ENCODE measurements around the gene PRPH2. TPM values are rescaled to one million over a fixed set of nuclear protein-coding genes. Genes with fewer than 3 reads are reported as not detected.

The PRPH2 gene, protein sequence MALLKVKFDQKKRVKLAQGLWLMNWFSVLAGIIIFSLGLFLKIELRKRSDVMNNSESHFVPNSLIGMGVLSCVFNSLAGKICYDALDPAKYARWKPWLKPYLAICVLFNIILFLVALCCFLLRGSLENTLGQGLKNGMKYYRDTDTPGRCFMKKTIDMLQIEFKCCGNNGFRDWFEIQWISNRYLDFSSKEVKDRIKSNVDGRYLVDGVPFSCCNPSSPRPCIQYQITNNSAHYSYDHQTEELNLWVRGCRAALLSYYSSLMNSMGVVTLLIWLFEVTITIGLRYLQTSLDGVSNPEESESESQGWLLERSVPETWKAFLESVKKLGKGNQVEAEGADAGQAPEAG
- 1 to 10 TPM; 1.8 to 6.9 (median 3.4) TPM for polyA plus RNA-seq (ENCODE audit: insufficient read length in 4 of 4)

DNA sequence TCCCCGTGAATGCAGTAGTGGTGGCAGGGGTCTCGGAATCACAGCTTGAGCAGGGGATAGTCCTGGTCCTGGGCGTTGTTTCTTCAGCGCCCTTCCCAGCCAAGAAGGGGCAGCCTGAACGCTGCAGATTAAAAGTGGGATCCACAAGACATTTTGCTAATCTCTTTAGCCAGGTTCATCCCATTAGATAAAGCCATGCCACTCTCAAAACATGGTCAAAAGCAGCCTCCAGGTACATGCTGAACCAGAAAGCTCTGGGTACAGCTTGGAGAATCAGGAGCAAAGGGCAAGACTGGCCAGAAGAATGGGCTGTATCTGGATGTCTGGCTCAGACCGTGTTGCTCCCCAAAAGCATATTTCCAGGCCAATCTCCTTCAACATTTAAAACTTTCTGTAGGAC is at the start of gene PRPH2:
PRPH2 (minus strand) TSS at position 101 of the 400 bp plus-strand sequence. CDS start 263 bp downstream, outside the sequence.
- DNase-seq (ENCODE audit: low read depth in 4 of 4, low spot score in 3 of 4): no peak

DNA sequence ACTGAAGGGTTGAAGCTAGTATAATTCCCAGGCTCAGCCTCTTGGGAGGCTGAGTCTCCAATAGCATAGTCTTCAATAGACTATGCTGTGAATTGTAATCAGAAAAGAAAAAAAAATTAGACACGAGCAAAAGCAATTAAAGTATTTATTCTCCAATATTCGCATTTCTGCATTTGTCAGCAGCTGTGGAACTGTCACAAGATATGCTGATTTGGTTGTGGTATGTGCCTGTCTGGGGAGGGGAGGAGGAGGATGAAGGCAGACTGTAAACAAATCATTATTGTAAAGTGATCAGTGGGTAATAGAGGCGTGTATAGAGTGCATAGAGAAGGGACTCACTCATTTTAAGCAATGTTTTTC is 49.3 kb upstream of the PRPH2 start:
- DNase-seq (ENCODE audit: low read depth in 4 of 4, low spot score in 3 of 4): no peak

DNA sequence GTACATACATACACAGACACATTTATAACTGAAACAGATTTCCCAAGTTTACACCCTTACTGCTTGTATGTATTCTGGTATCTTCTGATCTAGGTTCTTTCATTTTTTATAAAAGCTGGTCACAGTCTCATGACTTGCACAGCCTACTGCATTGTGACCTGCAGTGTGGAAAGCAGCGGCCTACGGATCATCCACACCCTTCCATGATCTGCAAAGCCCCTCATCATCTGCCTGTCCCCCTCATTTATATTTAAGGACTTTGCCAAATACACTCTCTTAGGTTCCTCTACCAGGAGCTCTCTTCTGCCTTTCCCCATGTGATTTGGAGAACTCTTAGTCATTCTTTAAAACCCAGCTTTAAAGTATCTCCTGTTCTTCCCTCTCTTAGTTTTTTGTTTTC is 47.4 kb upstream of the PRPH2 start:
- DNase-seq (ENCODE audit: low read depth in 4 of 4, low spot score in 3 of 4): no peak

DNA sequence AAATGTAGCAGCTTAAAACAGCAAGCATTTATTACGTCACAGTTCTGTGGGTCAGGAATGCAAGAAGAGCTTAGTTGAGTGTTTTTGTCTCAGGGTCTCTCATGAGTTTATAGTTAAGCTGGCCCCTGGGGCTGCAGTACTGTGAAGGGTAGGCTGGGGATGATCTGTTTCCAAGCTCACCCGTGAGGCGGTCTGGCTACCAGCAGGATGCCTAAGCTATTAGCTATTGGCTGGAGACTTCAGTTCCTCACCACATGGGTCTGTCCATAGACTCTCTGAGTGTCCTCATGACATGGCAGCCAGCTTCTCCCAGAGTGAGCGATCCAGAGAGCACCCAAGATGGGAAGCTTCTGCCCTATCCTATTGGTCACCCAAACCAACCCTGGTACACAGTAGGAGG is 46.7 kb upstream of the PRPH2 start:
- DNase-seq (ENCODE audit: low read depth in 4 of 4, low spot score in 3 of 4): no peak

DNA sequence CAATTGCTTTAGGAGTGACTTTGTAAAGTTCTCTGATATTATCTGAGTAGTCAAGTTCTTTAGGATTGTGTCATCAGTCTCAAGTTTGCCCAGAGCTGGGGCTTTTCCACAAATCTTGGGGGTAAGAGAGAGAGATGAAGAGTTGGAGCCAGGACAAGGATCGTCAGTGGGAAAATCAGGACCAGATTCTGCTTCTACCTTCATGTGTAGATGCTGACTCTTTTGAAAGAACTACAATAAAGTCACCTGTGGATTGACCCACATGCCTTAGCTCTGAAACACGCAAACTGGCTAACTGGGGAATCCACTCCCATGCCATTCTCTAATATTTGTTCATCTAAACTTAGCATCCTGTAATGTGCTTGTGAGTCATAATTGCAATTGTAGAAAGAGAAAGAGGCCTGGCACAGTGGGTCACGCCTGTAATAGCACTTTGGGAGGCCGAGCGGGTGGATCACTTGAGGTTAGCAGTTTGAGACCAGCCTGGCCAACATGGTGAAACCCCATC is 43.8 kb upstream of the PRPH2 start:
- DNase-seq (ENCODE audit: low read depth in 4 of 4, low spot score in 3 of 4): no peak

DNA sequence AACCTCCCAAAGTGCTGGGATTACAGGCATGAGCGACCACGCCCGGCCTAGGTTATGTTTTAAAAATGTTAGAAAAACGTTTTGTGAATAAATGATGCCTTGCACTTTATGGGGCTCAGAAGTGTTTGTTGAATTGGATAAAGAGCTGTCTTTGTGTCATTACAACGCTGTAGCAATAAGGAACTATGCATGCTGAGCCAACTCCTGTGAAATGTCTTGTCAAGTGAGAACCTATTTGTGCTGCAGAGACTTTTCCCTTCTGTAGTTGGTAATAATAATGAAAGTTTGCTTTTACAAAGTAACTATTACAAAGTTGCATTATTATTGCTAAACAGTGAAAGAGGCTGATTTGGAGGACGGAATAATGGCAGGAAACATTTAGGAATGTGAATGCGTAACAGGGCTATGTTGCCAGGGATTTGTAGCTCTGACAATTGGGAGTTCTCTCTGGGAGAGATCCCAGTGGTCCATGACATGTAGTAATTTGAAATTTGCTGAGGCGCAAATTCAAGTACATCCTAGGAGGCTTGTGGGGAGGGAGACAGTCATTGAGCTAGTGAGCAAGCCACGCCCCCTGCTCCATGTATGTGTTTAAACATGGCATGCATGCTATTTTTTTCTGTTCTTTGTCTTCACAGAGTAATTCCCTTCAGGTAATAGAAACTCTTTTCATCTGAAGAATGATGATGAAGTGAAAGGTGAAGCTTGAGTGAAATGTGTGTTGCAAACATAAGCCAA is 42.7 kb upstream of the PRPH2 start:
- DNase-seq (ENCODE audit: low read depth in 4 of 4, low spot score in 3 of 4): no peak

DNA sequence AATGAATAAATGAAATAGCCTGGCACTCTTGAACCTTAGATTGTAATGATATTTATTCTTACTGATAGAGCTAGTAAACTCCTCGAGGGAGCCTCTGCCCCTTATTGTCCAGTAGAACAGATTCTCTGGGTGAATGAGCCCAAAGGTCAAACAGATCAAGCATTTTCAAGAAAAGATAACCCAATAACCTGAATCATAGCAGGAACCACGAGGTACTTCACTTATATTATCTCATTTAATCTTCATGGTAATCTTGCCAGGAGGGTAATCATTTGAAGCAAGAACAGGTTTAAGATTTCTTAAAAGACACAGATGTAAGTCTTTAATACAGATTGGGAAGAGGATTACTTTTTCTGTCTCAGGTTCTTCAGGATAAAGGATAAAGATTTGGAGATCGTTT is 40.6 kb upstream of the PRPH2 start:
- no peak for DNase-seq (ENCODE audit: low read depth in 4 of 4, low spot score in 3 of 4)

DNA sequence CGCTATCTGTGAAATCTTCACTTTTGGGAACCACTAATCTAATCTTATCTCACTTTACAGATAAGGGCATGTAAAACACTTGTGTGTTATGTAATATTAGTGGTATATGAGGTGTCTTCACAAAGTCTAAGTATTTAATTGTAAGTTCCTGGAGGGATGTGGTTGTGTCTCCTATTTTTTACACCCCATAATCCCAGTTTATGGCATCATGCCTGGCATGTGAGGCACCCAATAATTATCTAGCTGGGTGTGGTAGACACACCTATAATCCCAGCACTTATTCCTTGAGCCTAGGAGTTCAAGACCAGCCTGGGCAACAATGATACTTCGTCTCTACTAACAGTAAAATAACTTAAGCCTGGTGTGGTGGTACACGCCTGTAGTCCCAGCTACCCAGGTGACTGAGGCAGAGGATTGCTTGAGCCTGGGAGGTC is 40.0 kb upstream of the PRPH2 start:
- DNase-seq (ENCODE audit: low read depth in 4 of 4, low spot score in 3 of 4): no peak

DNA sequence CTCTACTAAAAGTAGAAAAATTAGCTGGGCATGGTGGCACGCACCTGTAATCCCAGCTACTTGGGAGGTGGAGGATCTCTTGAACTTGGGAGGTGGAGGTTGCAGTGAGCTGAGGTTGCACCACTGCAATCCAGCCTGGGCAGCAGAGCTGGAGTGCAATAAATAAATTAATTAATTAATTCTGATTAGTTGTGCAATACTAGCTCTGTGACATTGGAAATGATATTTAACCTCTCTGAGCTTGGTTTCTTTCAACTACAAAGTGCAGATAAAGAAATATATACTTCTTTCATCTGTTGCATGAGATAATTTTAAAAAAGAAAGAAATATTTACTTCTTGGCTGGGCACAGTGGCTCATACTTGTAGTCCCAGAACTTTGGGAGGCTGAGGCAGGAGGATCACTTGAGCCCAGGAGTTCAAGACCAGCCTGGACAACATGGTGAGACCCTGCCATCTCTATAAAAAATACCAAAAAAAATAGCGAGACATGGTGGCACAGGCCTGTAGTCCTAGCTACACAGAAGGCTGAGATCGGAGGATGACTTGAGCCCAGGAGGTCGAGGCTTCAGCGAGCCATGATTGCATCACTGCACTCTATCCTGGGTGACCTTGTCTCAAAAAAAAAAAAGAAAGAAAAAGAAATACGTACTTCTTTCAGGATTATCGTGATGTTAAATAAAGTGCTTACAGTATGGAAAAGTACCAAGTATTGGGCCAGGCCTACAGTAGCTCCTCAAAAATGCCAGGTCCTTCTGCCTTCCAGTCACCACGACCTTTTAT is 39.1 kb upstream of the PRPH2 start:
- DNase-seq (ENCODE audit: low read depth in 4 of 4, low spot score in 3 of 4): no peak

DNA sequence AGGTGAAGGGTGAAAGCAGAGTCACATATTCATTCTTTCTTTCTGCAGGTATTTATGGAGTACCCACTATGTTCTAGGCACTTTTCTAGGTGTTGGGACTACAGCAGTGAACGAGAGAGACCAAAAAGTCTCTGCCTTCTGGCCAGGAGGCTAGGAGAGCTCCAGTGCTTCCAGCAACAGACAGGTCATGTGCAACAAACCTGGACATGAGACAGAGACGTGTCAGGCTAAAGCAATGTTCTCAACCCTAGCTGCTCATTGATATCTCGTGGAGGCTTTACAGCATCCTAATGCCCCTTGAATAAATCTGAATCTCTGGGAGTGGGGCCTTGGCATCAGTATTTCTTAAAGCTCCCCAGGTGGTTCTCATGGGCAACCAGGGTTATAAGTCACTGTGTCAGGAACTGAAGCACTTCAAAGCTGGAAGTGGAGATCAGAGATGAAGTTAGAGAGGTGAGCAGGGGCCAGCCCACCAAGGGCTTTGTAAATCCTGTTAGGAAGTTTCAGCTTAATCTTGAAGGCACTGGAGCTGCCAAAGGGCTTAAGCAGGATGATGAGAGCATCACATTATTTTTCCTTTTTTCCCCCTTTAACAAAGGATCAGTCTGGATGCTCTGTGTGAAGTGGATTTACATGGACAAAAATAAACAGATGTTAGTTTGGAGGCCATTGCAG is 36.5 kb upstream of the PRPH2 start:
- DNase-seq (ENCODE audit: low read depth in 4 of 4, low spot score in 3 of 4): no peak

DNA sequence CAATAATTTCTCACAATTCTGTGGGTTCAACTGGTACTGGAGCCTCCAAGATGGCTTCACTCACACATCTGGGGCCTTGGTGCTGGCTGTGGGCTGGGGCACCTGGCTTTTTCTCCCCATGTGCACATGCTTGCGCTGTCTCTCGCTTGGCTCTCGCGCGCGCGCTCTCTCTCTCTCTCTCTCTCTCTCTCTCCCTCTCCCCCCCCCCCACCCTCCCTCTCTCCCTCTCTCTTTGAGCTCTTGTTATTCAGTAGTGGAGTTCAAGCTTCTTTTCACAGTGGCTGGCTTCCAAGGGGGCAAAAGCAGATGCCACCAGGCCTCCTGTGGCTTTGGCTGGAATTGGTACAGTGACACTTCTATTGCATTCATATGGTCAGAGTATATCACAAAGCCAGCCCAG is 34.3 kb upstream of the PRPH2 start:
- DNase-seq (ENCODE audit: low read depth in 4 of 4, low spot score in 3 of 4): no peak

DNA sequence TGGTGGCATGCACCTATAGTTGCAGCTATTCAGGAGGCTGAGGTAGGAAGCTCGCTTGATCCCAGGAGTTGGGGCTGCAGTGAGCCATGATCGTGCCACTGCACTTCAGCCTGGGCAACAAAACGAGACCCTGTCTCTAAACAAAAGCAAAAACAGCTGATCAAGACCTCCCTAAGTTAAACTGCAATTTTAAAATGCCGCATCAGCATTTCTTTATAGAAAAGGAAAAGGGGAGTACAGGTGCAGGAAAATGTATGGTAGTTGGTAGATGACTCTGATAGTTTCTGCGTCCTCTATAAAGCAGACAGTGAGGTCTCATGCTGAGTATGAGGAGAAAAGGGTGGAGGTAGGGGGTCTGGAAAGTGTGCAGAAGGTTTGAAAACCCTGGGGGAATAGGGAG is 32.4 kb upstream of the PRPH2 start:
- no peak for DNase-seq (ENCODE audit: low read depth in 4 of 4, low spot score in 3 of 4)

DNA sequence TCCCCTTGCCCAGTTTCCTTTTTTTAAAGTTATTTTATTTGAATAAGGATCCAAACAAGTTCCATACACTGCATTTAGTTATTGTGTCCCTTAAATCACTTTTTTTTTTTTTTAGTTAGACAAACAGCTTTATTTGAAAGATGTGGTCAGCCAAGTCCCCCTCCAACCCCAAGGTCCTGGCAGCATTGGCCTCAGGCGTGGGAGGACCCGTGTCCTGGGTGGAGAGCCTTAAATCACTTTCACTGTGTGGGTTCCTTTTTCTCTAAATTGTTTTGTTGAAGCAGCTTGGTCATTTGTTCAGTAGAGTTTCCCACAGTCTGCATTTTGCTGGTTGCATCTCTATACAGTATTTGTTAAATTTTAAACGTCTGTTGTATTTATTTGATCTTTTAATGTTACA is 28.7 kb upstream of the PRPH2 start:
- no peak for DNase-seq (ENCODE audit: low read depth in 4 of 4, low spot score in 3 of 4)

DNA sequence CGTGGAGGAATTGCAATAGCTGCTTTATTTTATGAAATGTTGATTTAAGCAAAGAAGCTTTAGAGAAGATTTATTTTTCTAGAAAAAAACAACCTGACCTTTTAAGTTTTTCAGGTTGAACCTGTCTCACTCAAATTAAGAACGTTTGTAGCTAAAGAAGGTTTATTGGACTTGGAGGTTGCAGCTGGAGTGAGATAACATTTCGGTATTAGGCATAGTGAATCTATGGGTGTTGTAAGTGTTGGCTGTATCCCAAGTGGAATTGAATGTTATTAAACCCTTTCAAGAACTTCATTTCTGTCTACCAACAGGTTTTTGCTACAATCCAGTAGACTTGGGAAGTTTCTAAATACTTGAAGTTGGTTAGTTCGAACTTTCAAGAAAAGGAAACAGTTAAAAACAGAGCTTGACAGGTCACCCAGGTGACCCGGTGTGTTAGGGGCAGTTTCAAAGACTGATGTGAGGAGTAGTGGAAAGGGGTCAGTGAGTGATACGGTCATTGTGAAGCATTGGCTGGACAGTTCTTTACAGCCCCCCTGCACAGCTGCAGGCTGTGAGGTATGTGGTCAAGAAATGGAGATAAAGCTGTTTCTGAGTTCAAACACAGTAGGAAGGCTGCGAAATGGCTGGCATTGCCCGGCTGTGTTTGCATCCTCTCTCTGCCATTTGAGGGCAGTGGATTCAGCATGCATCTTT is 26.0 kb upstream of the PRPH2 start:
- DNase-seq (ENCODE audit: low read depth in 4 of 4, low spot score in 3 of 4): no peak

DNA sequence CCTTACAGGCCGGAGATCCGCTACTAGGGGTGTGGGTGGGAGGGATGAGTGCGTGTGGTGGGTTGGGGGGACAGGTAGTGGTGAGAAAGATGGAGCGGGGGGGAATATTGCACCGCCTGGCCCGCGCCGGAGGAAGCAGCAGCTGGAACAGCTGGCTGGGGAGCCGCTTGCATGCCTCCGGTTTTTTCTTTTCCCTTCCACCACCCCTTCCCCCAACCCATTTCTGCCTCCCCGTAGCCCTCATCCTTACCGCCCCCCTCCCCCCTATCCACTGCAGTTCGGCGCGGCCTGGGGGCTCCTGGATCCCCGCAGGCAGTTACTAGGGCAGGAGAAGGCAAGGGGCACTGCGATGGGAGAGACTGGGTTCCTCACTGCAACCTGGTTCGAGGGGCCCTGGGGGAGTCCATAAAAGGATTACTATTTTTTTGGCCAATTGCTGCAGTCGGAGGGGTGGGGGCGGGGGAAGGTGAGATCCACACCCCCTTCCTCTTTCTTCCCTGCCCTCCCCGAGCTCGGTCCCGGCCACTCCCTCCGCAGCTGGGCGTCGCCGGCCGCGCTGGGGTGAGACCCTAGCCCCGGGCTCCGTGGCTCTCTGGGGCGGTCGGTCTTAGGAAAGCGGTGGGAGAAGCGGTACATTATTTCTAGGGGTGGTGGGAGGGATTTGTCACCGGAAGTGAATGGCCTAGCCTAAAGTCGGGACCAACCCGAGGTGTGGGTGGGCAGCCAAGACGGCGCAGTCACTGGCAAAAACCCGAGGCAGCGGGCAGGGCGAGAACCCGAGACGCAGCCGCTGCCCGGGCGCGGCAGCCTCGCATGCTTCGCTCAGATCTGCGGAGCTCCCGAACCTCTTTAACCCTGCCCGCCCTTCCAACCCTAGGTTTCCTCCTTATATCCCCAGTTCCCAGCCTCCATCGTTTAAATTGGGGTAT is 24.3 kb upstream of the PRPH2 start:
- DNase-seq (ENCODE audit: low read depth in 4 of 4, low spot score in 3 of 4): peak in 1 of 4 donors; percentile 77

DNA sequence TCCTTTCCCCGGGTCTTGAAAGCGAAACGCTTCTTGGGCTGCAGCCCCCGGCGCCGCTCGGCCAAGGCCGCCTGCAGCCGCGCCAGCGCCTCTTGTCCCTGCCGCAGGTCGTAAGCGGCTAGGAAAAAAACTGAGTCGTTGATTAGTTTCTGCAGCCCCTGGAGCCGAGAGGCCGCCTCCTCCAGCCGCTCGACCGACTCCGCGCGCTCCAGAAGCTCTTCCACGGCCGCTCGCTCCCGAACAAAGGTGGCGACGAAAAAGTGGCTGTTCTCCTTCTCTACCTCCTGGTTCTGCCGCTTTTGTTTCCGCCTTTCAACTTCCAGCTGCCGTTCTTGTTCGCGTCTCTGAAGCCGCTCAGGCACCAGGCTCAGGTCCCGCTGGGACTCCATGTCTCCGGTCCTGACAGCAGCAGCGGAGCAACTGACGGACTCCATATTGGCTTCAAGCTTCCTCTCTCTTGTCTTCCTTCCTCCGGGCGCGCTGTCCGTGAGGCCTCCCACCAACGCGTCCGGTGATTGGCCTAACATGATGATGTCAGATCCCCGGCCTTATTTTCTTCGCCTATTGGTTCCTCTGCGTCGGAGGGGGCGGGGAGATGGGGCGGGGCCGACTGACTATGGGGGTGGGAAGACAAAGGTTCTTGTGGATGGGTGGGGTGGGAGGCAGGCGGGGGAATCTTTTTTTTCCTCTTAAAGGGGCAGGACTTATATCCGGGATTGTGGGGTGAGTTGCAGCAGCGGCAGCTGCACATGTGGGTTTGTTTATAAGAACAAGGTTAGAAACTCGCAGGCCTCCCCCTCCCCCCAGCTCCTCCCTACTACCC is 23.5 kb upstream of the PRPH2 start, which contains the start of gene TBCC:
TBCC (minus strand) TSS at position 464 of the 823 bp plus-strand sequence; CDS start at position 434, 30 bp downstream.
- DNase-seq (ENCODE audit: low read depth in 4 of 4, low spot score in 3 of 4): peak; percentile 94 to 98 (median 96)

DNA sequence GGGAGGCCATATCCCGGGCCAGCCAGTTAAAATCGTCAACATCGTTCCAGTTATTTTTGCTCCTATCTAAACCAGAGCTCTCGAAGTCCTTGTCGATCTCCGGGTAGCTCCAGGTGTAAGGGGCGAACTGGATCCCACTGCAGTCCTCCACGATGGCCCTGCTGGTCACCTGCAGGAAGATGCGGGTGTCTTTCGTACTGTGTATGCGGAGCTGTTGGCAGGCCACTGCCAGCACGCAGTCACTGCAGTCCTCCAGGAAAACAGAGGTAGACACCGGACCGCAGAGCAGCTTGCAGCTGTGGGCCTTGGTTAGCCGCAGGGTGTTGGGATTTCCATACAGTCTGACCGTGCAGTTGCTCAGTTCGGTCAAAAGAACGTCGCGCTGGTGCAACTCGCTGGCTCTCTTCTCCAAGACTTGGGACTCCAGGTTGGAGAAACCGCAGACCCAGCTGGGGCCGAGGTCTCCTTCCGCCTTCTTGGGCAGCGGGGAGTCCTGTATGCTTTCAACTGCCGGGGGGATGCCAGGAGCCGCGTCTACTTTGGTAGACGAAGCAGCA is 22.8 kb upstream of the PRPH2 start:
- DNase-seq (ENCODE audit: low read depth in 4 of 4, low spot score in 3 of 4): no peak
